NCI-H187 (cell line): ENCODE results near the gene ALPI.
A peak's percentile ranks its signal among the peaks of the same experiment; 100 is the strongest.

Source experiments
- DNase-seq, 2 experiments: peaks; one replicate each; lab custom pipeline; 2025; lab: John Stamatoyannopoulos, UW

Gene ALPI

DNA sequence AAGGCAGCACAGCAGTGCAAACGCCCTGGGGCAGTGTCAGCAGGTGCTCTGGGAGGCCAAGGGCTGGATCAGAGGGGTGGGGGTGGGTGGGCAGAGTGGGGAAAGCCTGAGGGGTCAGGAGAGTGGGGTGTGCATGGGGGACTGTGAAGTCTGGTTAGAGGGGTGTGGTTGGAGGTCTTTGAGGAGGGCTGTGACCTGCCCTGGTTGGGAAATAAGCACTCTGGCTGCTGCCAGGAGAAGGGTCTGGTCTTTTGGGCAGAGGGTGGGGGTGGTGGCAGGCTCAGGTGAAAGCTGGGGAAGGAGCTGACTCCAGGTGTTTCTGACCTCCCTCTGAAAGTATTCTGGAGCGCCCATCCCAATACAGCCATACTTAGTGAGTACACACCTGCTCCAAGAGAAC is 4.2 kb downstream of the ALPI start:
- no peak for DNase-seq

DNA sequence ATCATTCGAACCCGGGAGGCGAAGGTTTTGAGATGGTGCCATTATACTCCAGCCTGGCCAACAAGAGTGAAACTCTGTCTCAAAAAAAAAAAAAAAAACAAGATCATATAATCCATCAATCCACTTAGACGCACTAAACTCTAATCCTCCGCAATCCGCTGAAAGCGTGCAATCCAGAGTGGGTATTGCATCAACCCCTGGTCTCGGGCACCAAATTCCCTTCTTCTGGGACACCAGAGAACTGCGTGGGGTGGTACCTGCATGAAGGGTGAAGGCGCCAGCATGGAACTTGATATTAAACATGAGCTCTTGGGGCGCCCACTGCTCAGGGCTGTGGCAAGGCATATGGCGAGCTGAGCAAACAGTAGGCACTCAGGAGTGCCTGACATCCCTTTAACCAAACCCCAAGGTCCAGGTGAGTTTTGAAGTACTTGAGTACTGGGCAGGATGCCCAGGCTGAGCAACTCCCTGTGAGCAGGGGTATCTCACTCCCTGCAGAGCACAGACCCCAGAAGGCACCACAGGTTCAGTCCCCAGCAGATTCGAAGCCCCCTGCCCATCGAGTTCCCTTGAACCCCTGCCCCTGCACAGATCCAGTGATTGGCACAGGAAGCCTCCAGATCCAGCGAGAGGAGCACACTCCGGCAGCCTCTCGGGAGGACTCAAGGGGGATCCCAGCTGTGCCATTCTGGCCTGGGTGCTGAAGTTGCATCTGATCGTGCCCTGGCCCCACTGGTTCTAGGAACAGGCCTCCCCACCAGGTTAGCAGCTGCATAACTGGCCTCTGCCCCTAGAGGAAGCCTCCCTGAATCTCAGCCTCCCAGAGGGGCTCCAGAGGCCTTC is 8.0 kb downstream of the ALPI start:
- DNase-seq = no peak

DNA sequence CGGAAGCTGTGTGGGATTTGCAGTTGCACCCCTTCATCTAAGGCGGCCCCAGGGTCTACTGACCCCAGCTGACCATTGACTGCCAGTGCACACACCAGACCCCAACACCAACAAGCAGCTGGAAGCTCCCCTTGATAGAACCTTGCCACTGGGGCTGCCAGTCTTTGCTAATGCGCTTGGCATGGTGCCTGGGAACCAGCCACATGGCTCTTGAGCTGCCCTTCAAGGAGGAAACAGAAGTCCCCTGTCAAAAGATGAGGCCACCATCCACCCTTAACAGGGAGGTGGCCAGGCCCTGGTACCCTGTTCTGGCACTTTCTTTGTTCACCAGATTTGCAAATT is 8.6 kb downstream of the ALPI start:
- DNase-seq = no peak

DNA sequence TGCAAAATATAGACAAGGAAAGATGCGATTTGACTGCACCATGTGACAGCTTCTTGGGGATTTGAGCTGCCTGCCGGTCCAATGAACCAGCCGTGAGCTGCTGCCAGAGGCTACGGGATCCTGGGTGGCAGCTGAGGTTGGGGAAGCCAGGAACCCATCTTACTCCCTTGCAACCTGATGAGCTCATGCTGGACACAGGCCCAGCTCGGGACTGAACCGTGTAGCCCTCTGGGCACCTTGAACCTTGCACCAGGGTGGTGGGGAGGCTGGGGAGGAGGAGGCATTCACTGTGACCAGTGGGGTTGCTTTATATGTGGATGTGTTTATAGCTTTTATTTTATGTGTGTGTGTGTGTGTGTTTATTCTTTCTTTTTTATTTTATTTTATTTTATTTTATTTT is 9.1 kb downstream of the ALPI start:
- DNase-seq = no peak

DNA sequence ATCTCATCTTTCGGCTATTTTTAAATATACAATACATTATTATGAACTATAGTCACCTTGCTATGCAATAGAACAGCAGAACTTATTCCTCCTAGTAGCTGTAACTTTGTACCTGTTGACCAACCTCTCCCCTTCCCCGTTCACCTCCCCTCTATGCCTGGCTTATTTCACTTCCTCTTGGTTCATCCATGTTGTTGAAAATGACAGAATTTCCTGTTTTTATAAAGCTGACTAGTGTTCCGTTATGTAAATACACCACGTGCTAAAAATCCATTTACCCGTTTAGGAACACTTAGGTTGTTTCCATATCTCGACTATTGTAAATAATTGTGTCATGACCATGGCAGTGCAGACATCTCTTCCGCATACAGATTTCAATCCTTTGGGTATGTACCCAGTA is 10.3 kb downstream of the ALPI start:
- DNase-seq = no peak

DNA sequence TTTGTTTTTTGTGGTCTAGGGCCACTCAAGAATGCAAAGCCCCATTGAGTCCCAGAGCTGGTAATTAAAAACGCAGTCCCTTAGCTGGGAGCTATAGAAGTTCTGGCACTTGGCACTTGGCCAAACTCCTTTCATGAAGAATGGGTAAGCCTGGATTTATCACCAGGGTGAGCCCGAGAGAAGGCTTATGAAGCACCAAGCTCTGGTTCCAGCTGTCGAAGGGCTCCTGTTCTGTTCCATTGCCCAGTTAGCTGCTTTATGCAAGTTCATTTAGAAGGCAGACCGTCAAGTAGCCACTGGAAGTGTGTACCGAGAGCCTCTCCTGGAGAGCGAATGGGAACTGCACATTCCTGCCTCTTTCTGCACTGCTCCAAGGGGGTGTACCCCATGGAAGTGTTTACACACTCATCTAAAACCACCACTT is 17.5 kb downstream of the ALPI start:
- DNase-seq = peak; percentile 68 to 78

DNA sequence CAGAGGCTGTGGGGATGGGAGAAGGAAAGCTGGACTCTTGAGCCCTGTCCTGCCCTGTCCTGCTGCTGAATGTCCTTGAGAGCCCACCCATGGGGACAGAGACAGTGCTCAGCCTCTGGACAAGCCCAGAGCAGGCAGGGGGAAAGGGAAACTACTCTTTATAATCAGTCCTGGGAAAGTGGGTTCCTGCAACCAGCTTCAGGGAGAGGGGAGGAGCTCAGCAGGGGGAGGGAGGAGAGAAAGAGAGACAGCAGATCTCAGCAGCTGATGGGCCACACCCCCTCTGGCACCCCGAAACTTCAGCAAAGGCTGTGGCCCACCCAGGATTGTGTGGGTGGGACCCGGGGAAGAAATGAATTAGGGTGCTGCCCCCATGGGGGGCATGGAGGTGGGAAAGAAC is 20.1 kb downstream of the ALPI start:
- no peak for DNase-seq

DNA sequence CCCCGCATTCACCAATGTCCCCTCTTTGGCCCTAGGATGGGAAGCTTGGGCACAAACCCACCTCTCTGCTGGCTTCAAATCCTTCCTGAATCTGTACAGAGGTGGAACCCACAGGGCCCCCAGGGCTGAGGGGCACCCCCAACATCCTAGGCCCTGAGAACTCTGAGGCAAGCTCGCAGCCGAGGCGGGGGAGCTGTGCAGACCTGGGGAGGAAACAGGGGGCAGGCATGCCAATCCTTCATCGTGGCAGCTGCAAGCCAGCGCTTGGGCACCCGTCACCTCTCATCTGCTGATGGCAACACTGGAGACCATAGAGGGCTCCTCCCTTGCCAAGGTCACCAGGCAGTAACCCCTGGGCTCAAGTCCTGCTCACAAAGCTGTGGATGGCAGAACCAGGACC is 20.8 kb downstream of the ALPI start:
- DNase-seq = no peak

DNA sequence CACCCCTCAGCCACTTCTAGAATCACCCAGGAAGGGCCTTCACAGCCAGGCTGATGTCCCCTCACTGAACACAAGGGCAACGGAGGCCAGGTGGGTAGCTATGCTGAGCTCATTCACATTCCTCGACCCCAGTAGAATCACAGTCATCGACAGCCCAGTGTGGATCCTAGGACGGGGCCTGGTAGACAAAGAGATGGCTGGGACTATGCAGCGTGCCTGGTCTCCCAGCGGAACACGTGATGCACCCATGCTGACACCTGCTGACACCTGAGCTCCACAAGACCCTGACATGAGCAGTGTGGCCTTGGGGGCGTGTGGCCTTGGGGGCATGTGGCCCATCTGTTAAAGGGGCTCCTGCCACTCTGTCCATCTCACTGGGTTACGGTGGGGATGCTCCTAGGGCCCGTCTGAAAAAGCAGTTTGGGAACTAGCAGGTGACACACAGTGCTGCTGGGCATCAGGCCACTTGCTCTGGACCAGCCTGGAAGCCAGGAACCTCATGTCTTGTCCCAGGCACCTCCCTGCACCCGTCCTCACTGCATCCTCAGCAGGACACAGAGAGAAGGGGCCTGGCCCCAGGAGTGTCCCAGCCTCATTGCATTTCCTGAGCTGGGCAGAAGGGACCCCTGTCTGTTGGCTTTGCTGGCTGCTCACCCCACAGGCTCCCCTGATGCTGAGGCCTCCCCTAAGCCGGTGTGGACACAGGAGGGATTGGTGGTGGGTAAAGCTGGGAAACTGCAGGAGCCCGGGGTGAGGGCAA is 22.0 kb downstream of the ALPI start:
- no peak for DNase-seq

DNA sequence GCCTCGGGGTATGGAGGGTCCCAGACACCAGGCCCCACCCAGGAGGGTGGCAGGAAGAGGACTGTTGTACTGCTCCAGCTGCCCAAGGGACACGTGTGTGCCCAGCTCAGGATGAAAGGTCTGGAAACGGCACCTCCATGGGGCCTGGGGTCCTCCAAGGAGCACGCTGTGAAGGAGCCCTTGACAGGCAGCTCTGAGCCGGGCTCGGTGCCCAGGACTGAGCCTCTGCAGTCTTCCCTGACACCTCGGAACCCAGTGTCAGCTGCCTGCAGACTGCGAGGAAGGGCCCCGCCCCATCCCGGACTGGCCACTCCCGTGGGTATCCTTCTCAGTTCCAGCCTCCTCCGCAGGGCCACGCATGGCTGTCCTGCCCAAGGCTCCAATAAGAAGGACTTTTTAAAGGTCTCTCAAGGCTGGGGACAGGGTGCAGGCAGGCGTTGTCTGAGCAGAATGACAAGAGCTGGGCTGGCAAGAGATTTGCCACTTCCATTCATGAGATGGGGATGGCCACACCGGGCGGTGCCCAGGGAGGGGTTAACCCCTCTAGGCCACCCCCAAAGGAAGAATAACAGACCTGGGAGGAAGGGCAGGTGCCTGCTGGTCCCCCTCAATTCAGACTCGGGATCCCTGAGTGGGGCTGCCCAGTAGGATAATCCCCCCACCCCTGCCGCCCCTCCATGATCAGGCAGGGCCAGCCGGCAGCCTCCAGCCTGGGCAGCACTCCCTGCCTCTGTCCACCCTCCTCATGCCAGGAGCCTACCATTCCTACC is 22.8 kb downstream of the ALPI start:
- no peak for DNase-seq

DNA sequence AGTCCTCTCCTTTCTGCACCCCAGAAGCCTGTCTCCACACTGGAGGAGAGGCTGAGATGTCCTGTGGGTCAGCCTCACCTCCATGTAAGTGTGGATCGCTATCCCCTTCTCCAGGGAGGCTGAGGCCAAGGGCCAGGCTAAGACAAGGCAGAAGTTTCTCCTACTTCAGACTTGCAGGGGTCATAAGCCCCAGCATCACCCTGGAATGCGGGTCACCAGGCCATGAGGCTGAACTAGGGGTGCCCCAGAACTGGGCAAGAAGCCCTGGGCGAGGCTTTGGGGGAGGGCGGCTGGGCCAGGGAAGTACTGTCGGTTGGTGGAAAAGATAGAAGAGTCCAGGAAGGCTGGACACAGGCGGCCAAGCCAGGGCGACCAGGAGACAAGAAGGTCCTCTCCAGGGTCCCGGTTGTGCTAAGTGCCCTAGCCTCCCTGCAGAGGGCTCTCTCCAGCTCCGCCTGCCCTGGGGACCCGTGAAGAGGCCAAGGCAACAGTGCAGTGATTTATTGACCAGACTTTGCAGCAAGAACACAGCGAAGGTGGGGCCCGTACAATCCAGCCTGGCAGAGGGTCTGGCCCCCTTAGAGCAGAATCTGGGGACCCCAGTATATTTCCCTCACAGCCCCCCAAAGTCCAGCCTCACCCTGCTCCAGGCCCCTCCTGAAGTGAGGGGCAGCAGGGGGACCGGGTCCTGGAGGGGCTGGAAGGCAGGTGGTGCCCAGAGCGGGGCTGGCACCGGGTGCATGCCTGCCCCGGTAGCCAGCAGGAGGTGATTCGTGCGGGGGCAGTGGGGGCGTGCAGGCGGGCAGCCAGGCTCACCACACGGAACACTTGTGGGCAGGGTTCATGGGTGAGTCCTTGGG is 23.6 kb downstream of the ALPI start:
- no peak for DNase-seq

DNA sequence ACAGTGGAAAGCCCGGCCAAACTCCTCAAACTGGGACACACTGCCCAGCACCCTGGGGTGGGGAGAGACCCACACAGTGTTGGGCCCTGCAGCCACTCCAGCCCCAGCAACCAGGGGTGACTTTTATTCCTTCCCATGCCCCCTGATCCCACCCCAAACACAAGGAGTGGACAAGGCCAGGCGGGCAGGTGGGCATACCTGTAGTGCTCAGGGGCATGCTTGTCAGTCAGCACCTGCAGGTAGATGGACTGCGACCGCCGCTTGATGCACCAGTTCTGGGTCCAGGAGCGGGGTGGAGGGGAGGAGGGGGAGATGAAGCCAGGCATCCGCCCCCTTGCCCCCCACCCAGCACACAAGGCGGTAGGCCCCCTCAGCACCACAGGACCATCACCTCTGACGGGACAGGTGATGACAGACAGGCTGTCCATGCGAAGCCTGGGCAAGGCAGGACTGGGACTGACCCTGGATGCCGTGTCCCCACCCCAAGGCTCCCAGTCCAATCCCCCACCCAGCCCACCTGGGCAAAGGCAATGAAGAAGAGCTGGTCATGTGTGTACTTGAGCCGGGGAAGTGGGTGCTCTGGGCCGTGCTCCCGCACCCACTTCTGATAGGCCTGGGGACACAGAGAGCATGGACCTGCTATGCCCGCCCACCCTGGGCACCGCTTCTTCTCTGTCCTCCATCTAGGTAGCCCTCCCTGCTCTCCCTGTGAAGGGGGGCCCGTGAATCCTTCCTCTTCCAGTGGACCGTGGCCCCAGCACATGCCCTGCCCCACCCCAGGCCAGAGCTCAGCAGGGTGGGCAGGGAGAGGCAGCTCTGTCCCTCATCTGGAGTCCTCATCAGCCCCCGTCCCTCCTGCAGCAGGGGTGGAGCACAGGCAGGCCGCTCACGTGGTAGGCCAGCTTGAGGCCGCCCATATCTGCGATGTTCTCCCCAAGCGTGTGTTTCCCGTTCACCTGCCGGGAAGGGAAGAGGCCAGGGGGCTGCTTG is 24.5 kb downstream of the ALPI start:
- DNase-seq = no peak

DNA sequence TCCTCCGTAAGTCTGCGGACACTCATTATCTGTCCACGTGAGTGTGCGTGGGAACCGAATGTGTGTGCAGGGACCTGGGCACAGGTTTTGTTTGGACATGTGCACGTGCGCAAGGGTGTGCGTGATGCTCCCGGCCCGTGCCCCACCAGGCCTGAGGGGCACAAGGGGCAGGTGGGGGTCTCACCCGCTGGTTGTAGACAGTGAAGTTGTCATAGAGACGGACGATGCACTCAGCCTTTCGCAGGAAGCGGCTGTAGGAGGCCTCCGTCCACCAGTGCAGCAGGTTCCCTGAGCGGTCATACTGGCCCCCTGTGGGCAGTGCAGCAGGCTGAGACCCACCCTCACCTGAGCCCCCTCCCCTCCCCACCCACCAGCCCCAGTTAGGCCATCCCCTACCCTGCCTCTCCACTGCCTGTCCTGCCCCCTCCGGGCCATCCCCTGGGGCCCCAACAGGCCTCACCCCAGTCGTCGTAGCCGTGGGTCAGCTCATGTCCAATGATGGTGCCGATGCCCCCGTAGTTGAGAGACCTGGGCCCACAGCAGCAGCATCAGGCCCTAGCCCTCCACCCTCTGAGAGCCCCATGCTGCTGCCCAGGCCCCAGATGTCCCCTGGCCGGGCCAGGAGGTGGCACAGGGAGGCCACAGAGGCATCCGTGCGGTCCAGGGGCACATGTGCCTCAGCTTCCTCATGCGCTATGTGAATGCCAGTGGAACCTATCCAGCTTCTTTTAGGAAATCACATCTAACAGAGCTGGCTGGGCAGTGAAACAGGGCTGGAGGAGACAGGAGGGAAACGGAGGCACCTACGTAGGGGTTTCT is 25.6 kb downstream of the ALPI start:
- no peak for DNase-seq

DNA sequence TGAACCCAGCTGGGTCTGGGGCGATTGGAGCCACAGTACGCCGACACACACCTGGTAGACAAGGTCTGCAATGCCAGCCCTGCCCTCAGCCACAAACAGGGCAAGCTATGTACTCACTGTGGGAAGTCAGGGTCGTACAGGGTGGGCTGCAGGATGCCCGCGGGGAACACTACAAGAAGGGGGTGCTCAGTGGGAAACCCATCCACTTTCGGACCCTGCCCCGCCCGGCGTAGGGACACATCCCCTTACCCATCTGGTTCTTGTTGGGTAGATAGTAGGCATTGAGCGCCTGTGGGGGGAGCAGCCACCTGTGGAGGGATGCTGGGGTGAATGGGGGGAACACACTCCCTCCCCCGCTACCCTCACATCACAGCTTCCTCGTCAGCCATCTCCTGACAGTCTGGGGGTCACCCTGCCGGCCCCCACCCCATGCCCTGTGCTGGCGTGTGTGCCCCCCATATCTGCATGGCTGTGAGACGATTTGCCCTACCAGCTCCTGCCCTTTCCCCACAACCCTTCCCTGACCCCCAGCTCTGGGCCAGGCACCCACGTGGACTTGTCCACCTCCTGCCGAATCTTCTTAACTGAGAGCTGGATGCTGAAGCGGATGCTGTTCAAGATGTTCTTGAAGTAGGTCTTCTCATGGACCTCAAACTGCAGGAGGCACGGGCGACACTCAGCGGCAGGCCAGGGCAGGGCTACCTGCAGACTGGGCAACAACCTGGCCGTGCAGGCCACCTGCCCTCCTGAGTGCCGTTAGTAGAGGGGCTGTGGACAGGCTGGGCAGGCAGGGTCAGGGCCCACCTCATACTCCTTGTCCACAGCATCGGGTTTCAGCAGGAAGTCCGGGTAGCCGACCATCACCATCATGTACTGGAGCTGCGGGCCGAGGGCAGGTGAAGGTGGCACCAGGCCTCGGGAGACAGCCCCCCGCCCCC is 26.6 kb downstream of the ALPI start:
- DNase-seq = no peak

DNA sequence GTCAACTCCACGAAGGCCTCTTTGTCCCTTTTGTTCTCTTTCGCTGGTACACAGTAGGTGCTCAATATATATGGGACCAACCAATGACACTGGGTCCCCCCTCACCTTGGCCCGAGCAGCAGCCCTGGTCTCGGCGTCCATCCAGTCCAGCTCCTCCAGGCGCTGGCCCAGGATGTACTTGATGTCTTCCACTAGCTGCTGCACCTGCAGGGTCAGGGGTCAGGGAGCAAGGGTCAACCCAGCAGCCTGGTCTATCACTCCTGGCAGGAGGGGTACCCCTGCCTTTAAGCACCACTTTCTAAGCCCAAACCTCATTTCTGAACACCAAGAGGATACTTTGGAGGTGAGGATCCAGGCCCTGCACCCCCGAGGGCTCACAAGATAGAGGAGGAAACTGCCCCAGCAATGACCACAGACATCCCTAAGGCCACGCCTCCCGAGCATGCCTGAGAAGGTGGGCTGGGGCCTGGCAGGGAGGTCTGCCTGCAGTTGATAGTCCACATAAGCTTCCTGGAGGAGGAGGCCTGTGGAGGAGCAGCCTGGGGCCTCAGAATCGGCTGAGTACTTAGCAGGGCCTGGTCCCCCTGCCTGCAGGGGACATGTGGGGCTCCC is 27.5 kb downstream of the ALPI start:
- no peak for DNase-seq

DNA sequence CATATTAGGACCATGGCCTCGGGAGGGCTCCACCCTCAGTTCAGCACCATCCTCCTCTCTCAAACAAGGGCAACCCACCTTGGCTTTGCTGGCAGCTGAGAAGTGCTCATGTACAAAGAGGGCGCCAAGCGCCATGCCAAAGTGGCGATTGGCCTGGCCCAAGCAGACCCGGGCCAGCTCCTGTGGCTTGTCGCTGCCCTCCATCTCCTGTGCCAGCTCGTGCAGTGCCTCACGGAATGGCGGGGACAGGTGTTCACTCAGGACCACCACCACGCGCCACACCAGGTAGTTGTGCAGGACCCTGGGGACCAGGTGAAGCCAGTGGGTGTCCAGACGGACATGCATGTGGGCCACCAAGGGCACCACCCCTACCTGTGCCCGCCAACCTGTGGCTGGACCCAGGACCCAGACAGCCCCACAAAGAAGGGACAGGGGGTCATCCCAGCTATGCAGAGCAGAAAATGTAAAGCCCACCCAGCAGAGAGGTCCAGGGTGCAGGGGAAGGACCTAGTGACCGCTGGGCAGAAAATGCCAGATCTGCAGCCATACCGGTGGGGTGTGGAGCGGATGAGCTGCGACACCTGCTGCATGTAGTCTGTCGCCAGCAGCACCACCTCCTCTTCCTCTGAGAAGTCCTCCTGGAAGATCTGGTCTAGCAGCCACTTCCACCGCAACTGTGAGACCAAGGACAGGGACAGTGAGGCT is 28.1 kb downstream of the ALPI start:
- no peak for DNase-seq

DNA sequence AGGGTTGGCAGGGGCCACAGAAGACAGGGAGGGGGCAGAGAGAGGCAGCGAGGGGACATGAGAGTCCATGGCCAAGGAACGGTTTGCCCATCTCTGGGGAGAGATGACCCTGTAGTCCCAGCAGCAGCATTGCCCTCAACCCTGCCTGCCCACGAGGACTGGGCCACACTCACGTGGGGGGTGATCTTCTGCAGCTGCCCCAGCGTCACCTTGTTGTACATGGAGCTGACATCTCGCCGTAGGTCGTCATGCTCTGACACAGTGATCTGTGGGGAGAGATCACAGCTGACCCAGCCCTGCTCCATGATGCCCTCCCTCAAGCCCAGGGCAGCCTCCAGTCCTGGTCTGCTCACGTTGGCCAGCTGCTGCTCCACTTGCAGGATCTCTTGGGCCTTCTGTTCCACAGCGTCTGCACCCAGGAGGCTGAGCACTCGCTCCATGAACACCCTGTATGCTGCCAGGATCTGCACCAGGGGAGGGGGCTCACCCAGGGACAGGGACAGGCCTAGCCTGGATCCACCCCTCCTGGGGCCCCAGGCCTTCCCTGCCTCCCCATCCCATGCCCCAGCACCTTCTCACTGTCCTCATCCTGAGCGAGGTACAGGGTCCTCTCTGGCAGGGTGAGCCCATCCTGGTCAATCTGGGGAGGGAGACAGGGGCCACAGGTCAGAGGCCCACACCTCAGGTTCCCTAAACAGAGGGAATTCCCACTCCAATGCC is 28.8 kb downstream of the ALPI start:
- no peak for DNase-seq
